ENCODE data around the gene CAMKMT. TPM values are rescaled to one million over a fixed set of nuclear protein-coding genes. Genes with fewer than 3 reads are reported as not detected.

Gene CAMKMT
- polyA plus RNA-seq, 3 donors, result 4.7 to 7.8 (median 7.0) TPM

- no peaks in the 10 kb centered on the region for H3K36me3 ChIP-seq (replicated peaks in 1 of 2; ENCODE audit: control insufficient read depth in 1 of 2, insufficient read depth in 2 of 2, low read length in 2 of 2)
- H3K9me3 ChIP-seq (replicated peaks in 1 of 2; ENCODE audit: control insufficient read depth in 1 of 2, insufficient read depth in 1 of 2, low read length in 2 of 2), result no peaks in the 10 kb centered on the region
- no peak overlapping the region for H2AFZ ChIP-seq (ENCODE audit: insufficient read depth, low read depth, low read length, poor library complexity, severe bottlenecking)
- peaks cover 0 to 9% of the 10 kb centered on the region in 2 donors for H3K4me1 ChIP-seq (ENCODE audit: control insufficient read depth in 1 of 2, insufficient read depth in 2 of 2, low read length in 2 of 2)
- no peak overlapping the region for H3K27ac ChIP-seq (ENCODE audit: low read depth in 1 of 2, low read length in 2 of 2)
- no peaks in the 10 kb centered on the region for H3K27me3 ChIP-seq (ENCODE audit: control insufficient read depth in 2 of 2, insufficient read depth in 2 of 2, low read length in 2 of 2)
- TF ChIP-seq CTCF (IDR thresholded peaks at IDR 0.05), result no peak
- H3K9me3 Mint-ChIP-seq, result peaks cover 0 to 16% (median 7%) of the 10 kb centered on the region in 7 donors
- no peak overlapping the region for H3K9ac ChIP-seq (ENCODE audit: insufficient read depth, low read length, poor library complexity, severe bottlenecking)
- H3K27ac Mint-ChIP-seq, result peak overlapping the region in 3 of 7 donors; percentile 3 to 43 (median 17)
- intact Hi-C loops (cut with micrococcal nuclease), result no loop called here
- DNase-seq, result peak; percentile 5 to 8 (median 6)
- peaks cover 0 to 3% of the 10 kb centered on the region in 2 donors for H3K36me3 Mint-ChIP-seq
- WGBS (ENCODE audit: insufficient coverage), result no CpG with 5 or more reads among the region's 1 CpG
- no peak overlapping the region for H3K4me3 Mint-ChIP-seq
- no peak overlapping the region for H3K4me3 ChIP-seq (replicated peaks in 1 of 3; ENCODE audit: low read depth in 2 of 3, low read length in 3 of 3)
- no peaks in the 10 kb centered on the region for H3K79me2 ChIP-seq (ENCODE audit: insufficient read depth, low read length)
- H3K4me1 Mint-ChIP-seq, result peaks cover 15% of the 10 kb centered on the region
- peaks cover 0 to 1% (median 0%) of the 10 kb centered on the region in 3 donors for H3K27me3 Mint-ChIP-seq (ENCODE audit: low read depth in 3 of 3)
- no peak overlapping the region for H3K4me2 ChIP-seq (replicated peaks; ENCODE audit: extremely low read depth, low read length, poor library complexity, severe bottlenecking)
- no peaks in the 10 kb centered on the region for H4K20me1 ChIP-seq (ENCODE audit: insufficient read depth, low read length)
Observed at GRCh38 chr2:44533508-44533907, 171.8 kb downstream of the CAMKMT start.

- TF ChIP-seq CTCF (IDR thresholded peaks at IDR 0.05), result no peak
- Mint-ChIP-seq H3K27ac (no peak overlapping the region), H3K27me3 (ENCODE audit: low read depth in 3 of 3) (peaks cover 0 to 1% (median 0%) of the 10 kb centered on the region in 3 donors), H3K36me3 (peaks cover 0 to 3% of the 10 kb centered on the region in 2 donors), H3K4me1 (peaks cover 11% of the 10 kb centered on the region), H3K4me3 (no peak overlapping the region), H3K9me3 (peaks cover 0 to 16% (median 7%) of the 10 kb centered on the region in 7 donors)
- Histone ChIP-seq H3K27me3 (ENCODE audit: control insufficient read depth in 2 of 2, insufficient read depth in 2 of 2, low read length in 2 of 2) (no peaks in the 10 kb centered on the region), H3K79me2 (ENCODE audit: insufficient read depth, low read length) (no peaks in the 10 kb centered on the region), H2AFZ (ENCODE audit: insufficient read depth, low read depth, low read length, poor library complexity, severe bottlenecking) (no peak overlapping the region), H3K4me1 (ENCODE audit: control insufficient read depth in 1 of 2, insufficient read depth in 2 of 2, low read length in 2 of 2) (peaks cover 0 to 9% of the 10 kb centered on the region in 2 donors), H3K4me3 (replicated peaks in 1 of 3; ENCODE audit: low read depth in 2 of 3, low read length in 3 of 3) (no peak overlapping the region), H3K4me2 (replicated peaks; ENCODE audit: extremely low read depth, low read length, poor library complexity, severe bottlenecking) (no peak overlapping the region), H4K20me1 (ENCODE audit: insufficient read depth, low read length) (no peaks in the 10 kb centered on the region), H3K27ac (ENCODE audit: low read depth in 1 of 2, low read length in 2 of 2) (no peak overlapping the region), H3K9me3 (replicated peaks in 1 of 2; ENCODE audit: control insufficient read depth in 1 of 2, insufficient read depth in 1 of 2, low read length in 2 of 2) (no peaks in the 10 kb centered on the region), H3K9ac (ENCODE audit: insufficient read depth, low read length, poor library complexity, severe bottlenecking) (no peak overlapping the region), H3K36me3 (replicated peaks in 1 of 2; ENCODE audit: control insufficient read depth in 1 of 2, insufficient read depth in 2 of 2, low read length in 2 of 2) (no peaks in the 10 kb centered on the region)
- DNase-seq, result peak in 1 of 3 donors; percentile 7
- WGBS (ENCODE audit: insufficient coverage), result no CpG with 5 or more reads among the region's 1 CpG
- intact Hi-C loops (cut with micrococcal nuclease), result no loop called here
Observed at GRCh38 chr2:44535376-44535775, 173.6 kb downstream of the CAMKMT start.
